ENCODE measurements around the gene ADIPOR2. TPM values are rescaled to one million over a fixed set of nuclear protein-coding genes. Genes with fewer than 3 reads are reported as not detected.

ADIPOR2 gene
- total RNA-seq, 1 experiment from 2014 or later: 58.5 TPM

DNA sequence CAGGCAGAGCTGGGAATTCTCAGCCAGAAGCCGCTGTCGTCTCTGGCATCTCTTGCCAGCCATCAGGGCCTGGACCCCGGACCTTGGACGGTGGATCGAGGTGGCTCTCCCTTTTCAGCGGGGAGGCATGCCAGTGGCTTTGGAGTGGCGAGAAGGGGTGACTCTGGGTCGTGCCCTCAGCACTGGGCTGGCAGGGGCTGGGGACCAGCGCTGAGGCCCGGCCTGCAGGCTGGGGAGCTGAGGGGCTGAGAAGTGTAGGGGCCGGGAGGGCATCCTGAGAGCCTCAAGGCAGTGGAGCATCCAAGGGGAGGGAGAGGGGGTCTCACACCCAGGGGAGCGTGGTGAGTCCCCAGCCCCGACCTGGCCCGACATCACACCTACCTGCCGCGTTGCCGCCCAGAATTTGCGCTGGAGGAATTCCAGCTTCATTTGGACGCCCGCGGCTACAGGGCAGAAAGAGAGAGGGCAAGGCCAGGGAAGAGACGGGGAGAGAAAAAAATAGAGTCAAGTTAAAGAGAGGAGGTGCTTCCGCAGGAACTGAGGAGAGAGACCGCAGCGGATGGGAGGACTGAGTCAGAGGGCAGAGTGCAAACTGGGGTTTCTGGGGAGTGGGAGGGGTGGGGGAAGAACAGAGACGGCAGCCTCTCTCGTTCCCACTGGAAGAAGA is 120.5 kb downstream of the ADIPOR2 start:
- BruUV-seq (replicated peaks): no TSS peak
- ChIA-PET POLR2A (no interaction called here), CTCF (interaction anchor here (1.8 kb wide), 1 partner anchor 129 kb away, joined by 6 read pairs; no protein-coding TSS in a partner anchor)
- no peak for DNase-seq (ENCODE audit: unreplicated experiment)
- intact Hi-C loops (cut with micrococcal nuclease): no loop called here
- Mint-ChIP-seq H3K4me1 (ENCODE audit: insufficient read depth, unreplicated experiment) (peaks cover 5% of the 10 kb centered on the region), H3K27me3 (ENCODE audit: insufficient read depth, unreplicated experiment) (peaks cover 17% of the 10 kb centered on the region), H3K36me3 (ENCODE audit: insufficient read depth, unreplicated experiment) (no peaks in the 10 kb centered on the region), H3K4me3 (ENCODE audit: unreplicated experiment) (no peak overlapping the region), H3K9me3 (ENCODE audit: unreplicated experiment) (no peaks in the 10 kb centered on the region), H3K27ac (ENCODE audit: low read depth, unreplicated experiment) (no peak overlapping the region)
- TF ChIP-seq, protein P1, sequence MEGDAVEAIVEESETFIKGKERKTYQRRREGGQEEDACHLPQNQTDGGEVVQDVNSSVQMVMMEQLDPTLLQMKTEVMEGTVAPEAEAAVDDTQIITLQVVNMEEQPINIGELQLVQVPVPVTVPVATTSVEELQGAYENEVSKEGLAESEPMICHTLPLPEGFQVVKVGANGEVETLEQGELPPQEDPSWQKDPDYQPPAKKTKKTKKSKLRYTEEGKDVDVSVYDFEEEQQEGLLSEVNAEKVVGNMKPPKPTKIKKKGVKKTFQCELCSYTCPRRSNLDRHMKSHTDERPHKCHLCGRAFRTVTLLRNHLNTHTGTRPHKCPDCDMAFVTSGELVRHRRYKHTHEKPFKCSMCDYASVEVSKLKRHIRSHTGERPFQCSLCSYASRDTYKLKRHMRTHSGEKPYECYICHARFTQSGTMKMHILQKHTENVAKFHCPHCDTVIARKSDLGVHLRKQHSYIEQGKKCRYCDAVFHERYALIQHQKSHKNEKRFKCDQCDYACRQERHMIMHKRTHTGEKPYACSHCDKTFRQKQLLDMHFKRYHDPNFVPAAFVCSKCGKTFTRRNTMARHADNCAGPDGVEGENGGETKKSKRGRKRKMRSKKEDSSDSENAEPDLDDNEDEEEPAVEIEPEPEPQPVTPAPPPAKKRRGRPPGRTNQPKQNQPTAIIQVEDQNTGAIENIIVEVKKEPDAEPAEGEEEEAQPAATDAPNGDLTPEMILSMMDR (IDR thresholded peaks at IDR 0.05; ENCODE audit: unreplicated experiment): no peak

DNA sequence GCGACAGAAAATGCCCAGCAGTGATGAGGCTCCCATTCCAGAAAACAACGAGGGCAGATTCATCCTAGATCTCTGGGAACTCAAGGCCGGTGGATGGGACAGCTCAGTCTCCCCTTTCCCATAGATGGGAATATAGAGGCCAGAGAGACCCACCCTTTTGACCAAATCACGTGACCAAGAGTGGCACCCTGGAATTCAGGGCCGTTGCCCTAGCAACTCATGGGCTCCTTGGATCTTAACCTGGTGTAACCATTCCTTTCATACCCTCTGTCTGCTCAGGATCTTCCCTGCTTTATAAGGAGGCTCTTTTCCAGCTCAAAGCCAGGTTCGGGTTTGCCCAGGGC is 121.0 kb downstream of the ADIPOR2 start:
- Mint-ChIP-seq H3K36me3 (ENCODE audit: insufficient read depth, unreplicated experiment) (no peaks in the 10 kb centered on the region), H3K4me3 (ENCODE audit: unreplicated experiment) (no peak overlapping the region), H3K4me1 (ENCODE audit: insufficient read depth, unreplicated experiment) (peaks cover 5% of the 10 kb centered on the region), H3K27ac (ENCODE audit: low read depth, unreplicated experiment) (peak overlapping the region; percentile 63), H3K9me3 (ENCODE audit: unreplicated experiment) (no peaks in the 10 kb centered on the region), H3K27me3 (ENCODE audit: insufficient read depth, unreplicated experiment) (peaks cover 22% of the 10 kb centered on the region)
- POLR2A ChIA-PET: no interaction called here
- no peak for DNase-seq (ENCODE audit: unreplicated experiment)
- intact Hi-C loops (cut with micrococcal nuclease): no loop called here
- no TSS peak for BruUV-seq (replicated peaks)
- TF ChIP-seq, protein P1 (IDR thresholded peaks at IDR 0.05; ENCODE audit: unreplicated experiment): no peak
- CTCF ChIA-PET: interaction anchor here (0.5 to 1.8 kb wide), 2 partner anchors 128 to 141 kb away, joined by 3 to 6 read pairs; no protein-coding TSS in a partner anchor

DNA sequence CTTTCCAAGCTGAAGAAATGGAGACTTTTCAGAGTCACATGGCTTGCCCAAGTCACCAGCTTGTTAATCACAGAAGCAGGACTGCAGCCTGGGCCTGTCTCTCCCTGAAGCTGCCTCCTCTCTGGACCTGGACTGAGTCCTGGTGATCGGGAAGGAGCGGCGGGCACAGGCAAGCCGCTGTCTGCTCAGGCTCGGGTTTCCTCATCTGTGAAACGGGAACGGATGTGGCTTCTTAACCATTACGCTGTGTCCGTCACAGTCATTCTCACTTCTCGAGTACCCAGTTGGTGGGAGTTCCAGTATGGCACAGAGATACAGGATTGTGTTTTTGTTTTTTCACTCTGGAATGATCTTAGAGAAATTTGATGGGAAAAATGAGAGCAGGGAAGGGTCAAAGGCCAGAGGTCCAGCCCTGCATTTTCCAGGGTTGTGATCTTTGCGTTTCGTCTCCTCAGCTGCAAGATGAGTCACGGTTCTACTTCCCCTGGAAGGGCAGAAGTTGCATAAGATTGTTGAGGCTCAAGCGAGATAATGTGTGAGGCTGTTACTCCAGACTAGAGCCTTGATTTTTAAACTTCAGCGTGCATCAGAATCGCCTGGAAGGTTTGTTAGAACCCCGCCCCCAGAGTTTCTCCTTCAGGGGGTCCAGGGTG is 121.9 kb downstream of the ADIPOR2 start:
- Mint-ChIP-seq H3K9me3 (ENCODE audit: unreplicated experiment) (no peaks in the 10 kb centered on the region), H3K4me3 (ENCODE audit: unreplicated experiment) (no peak overlapping the region), H3K4me1 (ENCODE audit: insufficient read depth, unreplicated experiment) (peaks cover 5% of the 10 kb centered on the region), H3K27me3 (ENCODE audit: insufficient read depth, unreplicated experiment) (peaks cover 22% of the 10 kb centered on the region), H3K36me3 (ENCODE audit: insufficient read depth, unreplicated experiment) (no peaks in the 10 kb centered on the region), H3K27ac (ENCODE audit: low read depth, unreplicated experiment) (peak overlapping the region; percentile 63)
- ChIA-PET POLR2A (interaction anchor here (0.7 kb wide), 2 partner anchors 66 to 101 kb away, joined by 3 read pairs; no protein-coding TSS in a partner anchor), CTCF (interaction anchor here (0.5 to 1.2 kb wide), 3 partner anchors 13 to 547 kb away, joined by 3 to 4 read pairs (median 4); no protein-coding TSS in a partner anchor)
- TF ChIP-seq, protein P1 (IDR thresholded peaks at IDR 0.05; ENCODE audit: unreplicated experiment): no peak
- intact Hi-C loops (cut with micrococcal nuclease): no loop called here
- no TSS peak for BruUV-seq (replicated peaks)
- peak; percentile 80 for DNase-seq (ENCODE audit: unreplicated experiment)

DNA sequence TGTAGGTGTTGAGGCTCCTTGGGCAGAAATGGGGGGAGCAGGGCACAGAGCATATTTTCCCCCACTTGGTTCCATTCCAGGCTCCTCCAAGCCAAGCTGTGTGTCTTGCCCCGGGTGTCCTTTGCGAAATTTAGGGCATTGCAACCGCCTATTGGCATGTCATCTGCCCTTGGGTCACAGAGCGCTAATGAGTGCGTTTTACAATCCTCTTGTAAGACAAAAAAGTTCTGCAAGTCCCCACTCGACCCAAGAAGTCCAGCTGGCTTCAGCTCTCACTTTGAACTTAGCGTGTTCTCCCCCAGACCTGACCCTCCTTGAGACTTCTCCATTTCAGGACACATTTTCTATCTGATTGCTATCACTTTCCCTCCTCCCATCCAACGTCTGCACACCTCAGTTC is 123.4 kb downstream of the ADIPOR2 start:
- TF ChIP-seq, protein P1 (IDR thresholded peaks at IDR 0.05; ENCODE audit: unreplicated experiment): no peak

More for the DNA sequence above, 123.4 kb downstream of the ADIPOR2 start:
- ChIA-PET CTCF (interaction anchor here (0.7 to 1.2 kb wide), 3 partner anchors 20 to 456 kb away, joined by 3 to 6 read pairs (median 3); no protein-coding TSS in a partner anchor), POLR2A (no interaction called here)
- no peak overlapping the region for H3K4me3 Mint-ChIP-seq (ENCODE audit: unreplicated experiment)
- H3K36me3 Mint-ChIP-seq (ENCODE audit: insufficient read depth, unreplicated experiment): no peaks in the 10 kb centered on the region
- no peak overlapping the region for H3K27ac Mint-ChIP-seq (ENCODE audit: low read depth, unreplicated experiment)
- no peak for DNase-seq (ENCODE audit: unreplicated experiment)
- peaks cover 30% of the 10 kb centered on the region for H3K27me3 Mint-ChIP-seq (ENCODE audit: insufficient read depth, unreplicated experiment)
- peaks cover 5% of the 10 kb centered on the region for H3K4me1 Mint-ChIP-seq (ENCODE audit: insufficient read depth, unreplicated experiment)
- no TSS peak for BruUV-seq (replicated peaks)
- intact Hi-C loops (cut with micrococcal nuclease): no loop called here
- no peaks in the 10 kb centered on the region for H3K9me3 Mint-ChIP-seq (ENCODE audit: unreplicated experiment)
